Suppressor macrophage (primary cell): ENCODE measurements around the gene MROH8.

Experiments
- DNase-seq, 4 experiments: peaks; one replicate each; pipeline ENCODE4 v3.0.0-alpha.2; 2020 to 2022

The MROH8 gene

GRCh38 chr20:37198932-37199660, 19.7 kb upstream of the MROH8 start:
- no peak for DNase-seq

- DNase-seq: no peak
Observed at GRCh38 chr20:37194621-37195417, 15.5 kb upstream of the MROH8 start.

GRCh38 chr20:37193821-37194220, 14.5 kb upstream of the MROH8 start:
- DNase-seq: no peak

GRCh38 chr20:37193226-37193625, 13.9 kb upstream of the MROH8 start:
- no peak for DNase-seq

- peak; percentile 79 to 87 (median 82) for DNase-seq
Observed at GRCh38 chr20:37192137-37192854, 12.9 kb upstream of the MROH8 start.

- DNase-seq: peak in 3 of 4 experiments; percentile 13 to 37 (median 19)
Observed at GRCh38 chr20:37190354-37191112, 11.2 kb upstream of the MROH8 start.

- no peak for DNase-seq
Observed at GRCh38 chr20:37189416-37190016, 10.2 kb upstream of the MROH8 start.

GRCh38 chr20:37188787-37189186, 9.4 kb upstream of the MROH8 start:
- no peak for DNase-seq

GRCh38 chr20:37185686-37186085, 6.3 kb upstream of the MROH8 start:
- peak; percentile 55 to 70 (median 60) for DNase-seq

- DNase-seq: peak; percentile 39 to 72 (median 62)
Observed at GRCh38 chr20:37179683-37180524, 556 bp upstream of the MROH8 start.

GRCh38 chr20:37172836-37173235, 6.5 kb downstream of the MROH8 start:
- DNase-seq: no peak

GRCh38 chr20:37166867-37167266, 12.5 kb downstream of the MROH8 start:
- no peak for DNase-seq

GRCh38 chr20:37165031-37165430, 14.3 kb downstream of the MROH8 start:
- DNase-seq: no peak

- DNase-seq: no peak
Observed at GRCh38 chr20:37163832-37164554, 15.4 kb downstream of the MROH8 start.

- DNase-seq: no peak
Observed at GRCh38 chr20:37162646-37163045, 16.7 kb downstream of the MROH8 start.

- DNase-seq: no peak
Observed at GRCh38 chr20:37161830-37162549, 17.4 kb downstream of the MROH8 start.

GRCh38 chr20:37160683-37161082, 18.7 kb downstream of the MROH8 start:
- DNase-seq: no peak

- DNase-seq: no peak
Observed at GRCh38 chr20:37158248-37158647, 21.1 kb downstream of the MROH8 start.

GRCh38 chr20:37155987-37156386, 23.4 kb downstream of the MROH8 start:
- DNase-seq: no peak
